Epithelial cell of esophagus (primary cell): ENCODE measurements around the gene P4HA3.

Source experiments
- DNase-seq: peaks from one replicate; pipeline ENCODE4 v3.0.0; 2010; ENCODE audit warnings: low read depth
- H3K4me3 ChIP-seq: 2 replicates; pipeline ENCODE4 v1.5.1; 2011; ENCODE audit warnings: mild to moderate bottlenecking, low read length, control low read depth
- CTCF ChIP-seq: IDR thresholded peaks from 2 replicates; pipeline ENCODE4 v1.5.1; 2011; ENCODE audit warnings: low read depth, mild to moderate bottlenecking, low read length, control low read depth, inconsistent platforms; ENCODE audit not compliant: insufficient read depth; ENCODE audit errors: missing control alignments

P4HA3 gene

DNA sequence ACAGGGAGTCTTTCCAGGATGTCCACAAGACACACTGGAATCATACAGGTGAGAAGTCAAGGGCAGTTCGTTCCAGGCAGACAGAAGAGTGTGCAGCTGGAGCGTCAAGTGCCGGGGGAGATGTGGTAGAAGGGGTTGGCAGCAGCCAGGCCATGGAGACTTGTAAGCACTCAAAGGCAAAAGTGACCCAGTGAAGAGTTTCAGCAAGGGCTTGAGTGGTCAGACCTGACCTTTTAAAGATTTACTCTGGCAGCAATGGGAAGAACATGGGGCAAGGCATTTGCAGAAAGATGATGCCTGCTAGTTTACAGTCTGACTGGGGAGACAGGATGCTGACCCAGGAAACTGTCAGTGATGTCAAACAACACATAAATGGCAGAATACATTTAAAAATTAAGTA is 29.0 kb downstream of the P4HA3 start:
- no peak overlapping the region for H3K4me3 ChIP-seq
- no peak for TF ChIP-seq CTCF
- no peak for DNase-seq

GRCh38 chr11:74280494-74280893 is 30.9 kb downstream of the P4HA3 start:
- H3K4me3 ChIP-seq, result no peak overlapping the region
- DNase-seq, result no peak
- no peak for TF ChIP-seq CTCF

GRCh38 chr11:74279256-74279655 is 32.2 kb downstream of the P4HA3 start:
- no peak for TF ChIP-seq CTCF
- no peak overlapping the region for H3K4me3 ChIP-seq
- DNase-seq, result no peak

DNA sequence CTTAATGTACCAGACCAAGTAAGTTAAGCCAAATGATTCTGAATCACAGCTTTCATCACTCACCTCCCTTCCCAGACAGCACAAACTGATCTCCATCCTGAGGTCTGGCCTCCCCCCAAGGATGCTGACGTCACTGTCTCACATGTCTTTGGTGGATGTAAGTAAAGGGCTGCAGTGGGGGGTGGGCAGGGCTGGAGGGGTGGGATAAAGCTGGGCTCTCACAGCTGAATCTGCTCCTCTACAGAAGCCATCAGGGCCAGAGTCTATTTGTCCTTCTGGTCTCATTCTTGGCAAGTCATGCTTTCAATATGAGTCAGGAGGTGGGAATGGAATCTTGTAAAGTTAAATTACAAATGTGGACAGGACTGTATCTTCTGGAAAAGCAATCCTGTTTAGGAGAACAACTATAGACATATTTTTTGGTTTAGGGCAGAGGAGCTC is 32.7 kb downstream of the P4HA3 start:
- no peak for TF ChIP-seq CTCF
- peak; percentile 70 for DNase-seq
- no peak overlapping the region for H3K4me3 ChIP-seq

DNA sequence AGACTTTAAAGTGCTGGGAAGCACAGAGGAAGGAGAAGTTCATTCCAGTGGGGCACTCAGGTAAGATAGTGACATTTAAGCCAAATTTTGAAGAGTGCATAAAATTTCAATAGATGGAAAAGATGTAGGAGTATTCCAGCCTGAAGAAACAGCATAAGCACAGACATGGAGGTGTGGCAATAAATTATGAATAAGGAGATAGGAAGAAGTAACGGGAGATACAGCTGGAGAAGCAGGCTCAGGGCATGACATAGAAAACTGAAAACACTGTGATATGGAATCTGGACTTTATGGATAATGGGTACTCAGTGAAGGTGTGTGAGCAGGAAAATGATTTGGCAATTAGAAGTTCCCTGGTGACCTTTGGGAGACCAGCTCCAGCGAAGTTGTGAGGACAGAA is 33.3 kb downstream of the P4HA3 start:
- H3K4me3 ChIP-seq, result no peak overlapping the region
- no peak for TF ChIP-seq CTCF
- no peak for DNase-seq

DNA sequence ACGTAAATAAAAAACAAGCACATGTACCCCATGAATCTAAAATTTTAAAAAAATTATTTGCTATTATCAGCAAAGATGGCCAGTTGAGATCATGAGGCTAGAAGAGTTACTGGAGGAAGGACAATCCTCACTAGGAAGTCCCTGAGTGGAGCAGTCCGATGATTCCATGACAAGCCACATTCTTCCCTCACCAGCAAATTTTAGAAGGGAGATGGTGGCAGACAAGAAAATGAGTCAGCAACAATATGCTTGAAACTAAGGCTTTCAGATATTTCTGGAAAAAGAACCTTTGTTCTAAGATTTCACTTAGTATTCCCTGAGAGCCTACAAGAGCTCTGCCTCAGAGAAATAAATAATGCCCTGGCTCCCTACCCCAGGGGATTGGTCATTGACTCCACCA is 34.9 kb downstream of the P4HA3 start:
- DNase-seq, result no peak
- TF ChIP-seq CTCF, result no peak
- H3K4me3 ChIP-seq, result no peak overlapping the region

- no peak for DNase-seq
- TF ChIP-seq CTCF, result no peak
- H3K4me3 ChIP-seq, result no peak overlapping the region
Observed at GRCh38 chr11:74272276-74272675, 39.2 kb downstream of the P4HA3 start.
